ENCODE results near the gene FEV.

Gene FEV

DNA sequence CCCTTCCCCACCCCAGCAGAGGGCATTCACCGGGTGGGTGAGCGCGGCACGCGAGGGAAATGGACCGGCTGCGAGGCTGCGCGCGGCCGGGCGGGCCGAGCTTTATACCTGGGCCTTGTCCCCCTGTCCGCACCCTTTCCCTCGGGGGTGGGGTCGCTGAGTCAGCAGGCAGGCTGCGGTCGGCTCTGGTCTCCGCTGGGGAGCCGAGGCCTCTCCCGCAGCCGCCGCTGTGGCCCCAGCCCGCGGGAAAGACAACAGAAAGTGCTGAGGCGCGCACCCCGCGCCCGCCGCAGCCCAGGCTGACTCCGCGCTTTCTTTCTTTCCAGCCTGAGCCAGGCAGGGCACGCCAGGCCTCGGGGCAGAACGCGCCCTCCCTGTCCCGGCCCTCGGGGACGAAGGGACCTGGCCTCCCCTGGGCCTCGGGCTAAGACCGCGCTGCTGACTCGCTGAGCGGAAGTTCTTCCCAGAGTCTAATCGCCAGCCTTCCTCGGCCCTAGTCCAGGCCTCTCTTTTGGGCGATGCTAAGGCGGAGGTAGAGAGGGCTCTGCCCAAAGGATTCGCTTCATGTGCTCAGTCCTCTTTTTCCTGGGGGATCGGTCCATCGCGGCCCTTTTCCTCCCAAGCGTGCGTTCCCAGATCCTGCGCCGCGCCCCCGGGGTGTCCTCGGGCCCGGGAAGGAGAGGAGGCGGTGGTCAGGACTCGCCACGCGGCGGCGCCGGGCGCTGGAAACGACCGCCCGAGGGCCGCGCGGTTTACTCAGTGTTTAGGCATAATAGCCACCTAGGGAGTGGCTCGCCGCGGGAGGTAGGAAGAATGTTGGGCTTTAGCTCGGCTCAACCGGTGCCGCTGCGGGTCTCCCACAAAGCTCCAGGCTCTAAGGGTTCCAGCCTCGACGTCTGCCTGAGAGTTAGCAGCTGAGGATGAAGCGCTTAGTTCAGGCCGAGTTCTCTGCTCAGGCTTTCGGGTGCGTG is 8.6 kb upstream of the FEV start, which contains the start of gene CRYBA2:
CRYBA2 (minus strand) TSS at position 78 of the 971 bp plus-strand sequence. CDS start 246 bp downstream, outside the sequence.
- DNase-seq (ENCODE audit: low read depth in 1 of 2, low spot score in 1 of 2): no peak

DNA sequence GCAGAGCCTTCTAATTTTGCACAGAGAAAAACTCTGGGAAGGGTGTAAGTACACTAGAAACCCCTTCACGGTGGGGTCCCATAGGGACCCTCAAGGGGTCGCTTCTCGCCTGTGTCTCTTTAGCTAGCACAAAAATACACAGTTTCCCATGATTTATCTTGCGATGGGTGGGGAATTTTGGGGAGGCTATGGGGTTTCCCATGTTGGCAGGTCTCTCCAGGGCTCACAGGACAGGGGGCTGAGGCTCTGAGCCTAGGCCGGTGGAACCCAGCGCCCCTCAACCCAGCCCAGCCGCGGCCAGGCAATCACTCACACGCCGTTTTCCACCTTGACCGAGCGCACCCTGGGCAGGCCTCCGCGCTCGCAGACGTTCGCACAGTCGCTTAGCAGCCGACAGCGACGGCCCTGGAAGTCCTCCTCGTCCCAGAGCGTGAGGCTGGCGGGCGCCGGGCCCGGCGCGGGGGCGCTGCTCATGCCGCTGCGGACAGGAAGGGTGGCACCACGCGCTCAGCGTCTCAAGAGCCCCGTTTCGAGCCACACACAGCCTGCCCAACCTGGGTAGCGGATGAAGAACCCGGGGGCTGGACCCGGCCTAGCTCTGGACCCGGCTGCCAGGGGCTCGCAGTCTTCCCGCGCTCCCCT is 7.8 kb upstream of the FEV start:
- no peak for DNase-seq (ENCODE audit: low read depth in 1 of 2, low spot score in 1 of 2)

DNA sequence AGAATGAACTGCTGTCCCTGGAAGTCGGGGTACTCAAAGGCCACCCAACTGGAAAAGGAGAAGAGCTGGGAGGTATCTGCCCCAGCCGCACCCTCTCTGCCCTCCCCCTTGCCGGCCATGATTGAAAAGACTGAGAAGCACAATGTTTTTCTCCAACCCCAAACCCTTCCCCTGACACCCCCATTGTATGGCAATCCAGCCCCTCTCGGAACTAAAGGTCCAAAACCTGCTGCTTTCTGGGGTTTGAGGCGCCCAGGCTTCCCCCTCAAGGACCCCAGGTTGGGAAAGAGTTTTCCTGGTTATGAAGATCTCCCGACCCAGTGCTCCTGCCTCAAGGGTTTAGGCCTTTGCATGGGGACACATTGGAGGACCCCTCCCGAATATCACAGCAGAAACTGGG is 7.2 kb upstream of the FEV start:
- no peak for DNase-seq (ENCODE audit: low read depth in 1 of 2, low spot score in 1 of 2)

DNA sequence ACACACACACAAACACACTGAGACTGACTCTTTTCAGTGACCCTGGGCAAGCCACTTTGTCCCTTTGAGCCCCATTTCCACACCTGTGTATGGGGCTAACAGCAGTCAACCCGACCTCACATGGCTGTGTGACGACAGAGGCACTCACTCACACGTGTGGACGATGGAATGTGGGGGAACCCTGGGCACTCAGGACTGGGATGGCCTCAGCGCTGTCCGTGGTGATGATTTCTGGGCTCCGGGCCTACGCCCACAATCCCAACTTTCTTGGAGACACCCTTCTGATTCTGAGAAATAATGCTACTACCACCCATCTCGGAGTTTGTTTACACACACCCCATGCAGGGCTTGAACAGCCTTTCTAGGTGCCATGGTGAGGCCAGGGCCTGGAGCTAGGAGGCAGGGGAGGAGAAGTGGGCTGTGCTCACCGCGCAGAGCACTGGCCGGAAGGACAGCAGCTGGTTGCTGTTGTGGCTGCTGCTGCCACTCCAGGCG is 6.7 kb upstream of the FEV start:
- DNase-seq (ENCODE audit: low read depth in 1 of 2, low spot score in 1 of 2): no peak

DNA sequence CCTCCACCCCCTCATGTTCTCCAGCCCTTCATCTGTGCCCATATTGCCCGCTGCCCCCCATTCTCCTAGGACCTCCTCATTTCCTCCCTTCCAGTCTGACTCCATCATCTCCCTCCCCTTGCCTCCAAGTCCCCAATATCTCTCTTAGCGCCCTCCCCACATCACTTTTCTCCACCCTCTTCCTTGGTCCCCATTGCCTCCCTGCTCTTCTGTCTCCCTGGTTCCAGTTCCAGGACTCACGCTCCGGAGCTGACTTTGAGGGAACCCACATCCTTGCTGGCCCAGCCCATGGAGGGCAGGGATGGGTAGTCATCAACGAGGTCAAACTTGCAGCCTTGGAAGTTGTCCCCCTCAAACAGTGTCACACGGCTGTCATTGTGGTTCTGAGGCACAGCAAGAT is 5.6 kb upstream of the FEV start:
- DNase-seq (ENCODE audit: low read depth in 1 of 2, low spot score in 1 of 2): no peak

DNA sequence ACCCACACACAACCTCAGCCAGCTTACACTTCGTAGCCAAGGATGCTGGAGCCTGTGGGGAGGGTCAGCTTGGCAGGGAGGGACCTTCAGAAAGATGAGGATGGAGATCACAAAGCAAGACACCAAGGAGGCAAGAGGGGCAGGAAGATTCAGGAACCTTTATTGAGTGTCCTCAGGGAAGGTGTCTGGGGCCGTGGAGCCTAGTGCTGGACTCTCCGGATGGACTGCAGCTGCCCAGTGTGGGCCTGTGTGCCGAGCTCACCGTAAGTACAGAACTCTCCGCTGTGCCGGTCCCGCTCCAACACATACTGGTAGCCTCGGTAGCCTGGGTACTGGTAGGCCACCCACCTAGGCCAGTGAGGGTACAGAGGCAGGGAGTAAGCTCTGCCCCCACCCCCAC is 5.1 kb upstream of the FEV start:
- no peak for DNase-seq (ENCODE audit: low read depth in 1 of 2, low spot score in 1 of 2)

DNA sequence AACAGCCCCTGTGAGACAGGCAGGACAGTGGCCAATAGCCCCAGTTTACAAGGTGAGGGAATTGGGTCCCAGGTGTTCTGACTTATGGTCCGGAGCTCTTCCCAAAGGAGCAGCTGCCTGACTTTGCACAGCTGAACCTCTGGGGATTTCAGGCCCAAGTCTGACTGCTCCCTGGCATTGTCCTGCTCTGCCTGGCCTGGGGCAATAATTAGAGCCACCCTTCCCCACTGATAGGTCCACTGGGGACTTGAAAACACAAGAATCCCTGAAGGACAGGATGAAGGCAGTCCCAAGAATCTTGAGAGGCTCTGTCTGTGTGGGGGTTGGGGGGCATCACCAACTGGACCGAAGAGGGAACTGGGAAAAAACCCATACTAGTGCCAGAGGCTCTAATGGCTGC is 3.7 kb upstream of the FEV start:
- no peak for DNase-seq (ENCODE audit: low read depth in 1 of 2, low spot score in 1 of 2)

DNA sequence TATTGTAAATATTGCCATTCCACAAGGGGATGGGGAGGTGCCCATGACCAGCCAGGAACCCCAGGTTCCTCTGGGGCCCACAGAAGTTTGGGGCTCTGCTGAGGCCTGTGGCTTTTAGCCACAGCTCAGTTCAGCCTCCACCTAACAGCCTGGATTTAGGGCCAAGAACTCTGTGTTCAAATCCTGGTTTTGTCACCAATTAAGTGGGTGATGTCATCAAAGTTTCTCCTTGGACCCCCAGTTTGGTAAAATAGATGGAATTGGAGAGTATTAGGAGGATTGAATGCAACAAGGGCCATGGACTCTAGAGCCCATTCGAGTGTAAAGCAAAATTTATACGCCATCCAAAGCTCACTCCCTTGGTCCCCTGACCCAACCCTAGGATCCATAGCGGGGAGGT is 3.2 kb upstream of the FEV start:
- no peak for DNase-seq (ENCODE audit: low read depth in 1 of 2, low spot score in 1 of 2)

DNA sequence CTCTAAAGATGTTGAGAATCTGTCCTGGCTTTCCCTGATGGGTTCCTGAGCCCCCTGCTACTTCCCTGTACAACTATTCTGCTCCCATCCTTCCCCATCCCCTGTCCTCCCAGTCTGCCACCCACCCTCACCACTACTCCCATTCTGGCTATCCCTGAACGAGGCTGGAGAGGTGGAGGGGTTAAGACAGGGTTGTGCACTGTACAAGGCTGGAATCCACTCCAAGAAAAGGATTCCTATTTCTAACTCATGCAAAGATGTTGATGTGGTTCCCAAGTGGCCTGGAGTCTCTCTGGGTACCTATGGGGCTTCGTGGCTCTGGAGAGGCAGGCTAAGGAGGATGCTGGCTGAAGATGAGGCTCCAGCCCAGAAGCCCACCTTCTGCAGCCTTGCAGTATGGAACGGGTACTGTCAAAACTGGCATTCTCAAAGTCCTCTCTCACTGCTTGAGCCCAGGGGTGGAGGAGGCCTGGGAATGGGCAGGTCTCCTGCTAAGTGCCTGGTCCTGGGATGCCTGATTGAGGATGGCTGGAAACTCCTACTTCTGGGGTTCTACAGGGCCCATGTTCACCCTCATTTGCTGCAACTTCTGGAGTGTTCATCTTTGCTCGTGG is 1.3 kb upstream of the FEV start:
- DNase-seq (ENCODE audit: low read depth in 1 of 2, low spot score in 1 of 2): no peak

DNA sequence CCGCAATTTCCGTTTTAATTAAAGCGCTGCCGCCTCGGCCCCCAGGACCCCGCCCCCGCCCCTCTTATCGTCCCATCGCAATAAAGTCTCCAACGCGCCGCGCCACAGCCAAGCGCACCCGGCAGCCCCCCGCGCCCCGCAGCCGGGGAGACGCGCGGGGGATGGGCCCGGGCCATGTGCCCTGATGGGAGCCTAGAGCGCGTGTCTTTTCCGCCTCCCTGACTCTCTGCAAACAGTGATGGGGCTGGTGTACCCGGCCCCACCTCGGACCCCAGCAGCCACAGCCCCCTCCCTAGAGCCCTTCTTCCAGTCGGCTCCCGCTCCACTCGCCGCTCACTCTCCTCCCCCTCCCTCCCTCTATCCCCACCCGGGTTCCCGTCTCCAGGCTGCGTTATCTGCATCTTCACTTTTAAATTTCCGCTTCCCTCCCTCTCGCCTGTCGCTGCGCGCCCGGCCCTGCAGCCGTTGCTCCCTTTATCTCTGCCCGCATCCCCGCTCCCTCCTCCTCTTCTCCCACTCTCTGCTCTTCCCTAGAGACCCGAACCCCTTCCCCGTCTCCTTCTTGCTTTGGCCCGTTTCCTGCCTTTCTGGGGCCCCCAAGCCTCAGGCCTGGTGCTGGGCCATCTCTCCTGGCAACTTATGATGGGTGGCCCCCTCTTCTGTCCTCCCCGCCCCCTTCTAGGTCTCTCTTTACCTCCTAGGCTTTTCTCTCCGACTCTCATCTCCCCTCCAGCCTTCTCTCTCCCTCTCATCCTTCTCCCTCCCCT is 524 bp upstream of the FEV start:
- DNase-seq (ENCODE audit: low read depth in 1 of 2, low spot score in 1 of 2): no peak

DNA sequence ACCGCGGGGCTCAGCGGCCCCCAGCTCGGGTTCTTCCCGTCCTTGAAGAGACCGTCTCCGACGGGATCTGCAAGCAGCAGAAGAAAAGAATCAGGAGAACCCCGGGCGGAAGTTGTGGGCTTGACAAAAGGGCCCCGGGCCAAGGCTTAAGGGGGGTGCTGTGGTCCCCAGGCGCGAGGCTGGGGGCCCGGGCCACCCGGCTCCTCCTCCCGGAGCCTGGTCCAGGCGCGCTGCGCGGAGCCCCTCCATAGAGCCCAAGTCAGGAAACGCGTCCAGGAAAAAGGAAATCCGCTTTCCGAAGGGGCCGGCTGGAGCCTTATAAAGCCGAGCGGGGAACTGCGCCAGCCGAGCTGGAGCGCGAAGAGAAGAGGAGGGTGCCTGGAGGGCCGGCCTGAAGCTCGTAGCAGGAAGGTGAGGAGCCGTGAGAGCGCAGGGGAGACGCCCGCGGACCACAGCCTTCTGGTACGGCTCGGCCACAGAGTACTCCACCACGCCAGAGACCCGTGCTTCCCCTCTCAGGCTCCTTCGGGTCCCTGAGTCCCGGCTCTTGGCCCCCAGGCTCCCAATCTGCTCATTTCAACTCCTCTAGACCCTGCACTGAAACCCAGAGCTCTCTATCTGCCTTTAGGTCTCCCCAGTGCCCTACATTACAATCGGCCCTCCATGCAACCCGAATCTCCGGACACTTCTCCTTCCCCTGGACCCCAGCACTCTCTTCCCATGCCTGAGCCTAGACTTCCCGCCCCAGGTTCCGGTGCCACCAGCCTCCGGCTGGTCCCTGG is 554 bp downstream of the FEV start:
- DNase-seq (ENCODE audit: low read depth in 1 of 2, low spot score in 1 of 2): no peak

DNA sequence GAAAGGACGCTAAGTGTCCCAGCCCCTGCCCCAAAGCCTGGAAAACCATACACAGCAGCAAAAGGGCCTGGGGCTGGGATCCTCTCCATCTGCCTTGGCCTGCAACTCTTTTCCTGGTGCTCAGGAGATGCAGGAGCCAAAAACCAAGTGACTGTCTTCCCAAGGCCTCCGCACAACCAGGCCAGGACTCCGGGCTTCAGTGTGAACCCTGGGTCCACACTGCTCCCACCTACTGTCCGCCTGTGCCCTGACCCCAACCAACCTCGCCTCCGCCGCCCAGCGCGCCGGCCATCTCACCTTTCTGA is 1.1 kb downstream of the FEV start:
- DNase-seq (ENCODE audit: low read depth in 1 of 2, low spot score in 1 of 2): no peak

DNA sequence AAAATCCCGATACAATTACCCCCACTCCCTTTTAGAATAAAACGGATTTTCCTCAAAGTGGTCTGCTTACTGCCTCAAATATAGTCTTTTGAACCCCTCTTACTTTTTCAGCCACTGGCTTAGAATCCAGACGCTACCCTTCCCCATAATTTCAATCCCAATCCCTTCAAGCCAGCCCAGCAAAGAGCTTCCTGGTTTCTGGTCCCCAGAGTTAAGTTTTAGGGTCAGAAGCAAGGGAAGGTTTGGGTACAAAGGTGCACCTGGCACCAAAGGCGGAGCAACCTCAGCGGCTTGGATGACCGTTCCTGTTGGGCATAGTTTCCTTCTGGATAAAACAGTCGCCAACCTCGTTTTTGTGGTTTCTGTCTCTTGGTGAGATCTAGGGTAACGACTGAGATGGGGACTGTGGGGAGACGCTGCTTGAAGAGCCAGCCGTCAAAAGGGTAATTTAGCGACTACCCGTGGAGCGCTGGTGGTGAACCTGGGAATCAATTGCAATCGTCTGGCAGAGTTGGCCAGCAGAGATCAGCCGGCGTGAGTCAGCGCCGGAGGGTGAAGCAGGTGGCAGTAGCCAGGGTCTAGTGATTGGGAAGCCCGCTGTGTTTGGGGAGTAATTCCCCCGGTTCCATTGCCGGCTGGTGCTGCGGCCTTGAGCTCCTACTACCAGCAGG is 1.6 kb downstream of the FEV start:
- no peak for DNase-seq (ENCODE audit: low read depth in 1 of 2, low spot score in 1 of 2)

DNA sequence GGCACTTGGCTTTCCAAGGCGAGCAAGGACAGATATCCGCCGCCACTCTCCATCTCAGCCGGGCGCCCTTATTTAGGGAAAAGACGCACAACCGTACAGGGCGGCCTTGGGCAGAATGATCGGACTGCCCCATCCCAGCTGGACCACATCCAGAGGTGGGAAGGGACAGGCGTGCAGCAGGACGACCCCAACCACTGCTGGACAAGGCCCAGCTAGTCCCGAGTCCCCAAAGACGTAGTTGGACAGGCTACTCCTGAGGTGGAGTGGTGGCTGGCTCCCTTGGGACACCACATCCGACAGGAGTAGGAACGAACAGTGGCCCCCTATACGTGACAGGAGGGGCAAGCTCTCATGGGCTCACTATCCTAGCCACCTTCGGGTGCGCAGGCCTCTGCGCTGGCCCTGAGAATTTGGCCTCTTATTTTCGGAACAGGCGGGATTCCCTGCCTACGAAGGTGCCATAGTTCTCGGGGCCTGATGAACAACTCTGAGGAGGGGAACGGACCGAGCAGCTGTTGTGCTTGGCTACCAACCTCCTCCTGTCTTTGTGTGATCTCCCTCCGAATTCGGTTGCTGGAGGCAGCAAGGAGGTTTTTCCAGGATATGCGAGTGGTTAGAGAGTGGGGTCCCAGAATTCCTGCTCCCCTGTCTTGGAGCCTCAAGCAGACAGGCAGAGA is 2.3 kb downstream of the FEV start:
- no peak for DNase-seq (ENCODE audit: low read depth in 1 of 2, low spot score in 1 of 2)

DNA sequence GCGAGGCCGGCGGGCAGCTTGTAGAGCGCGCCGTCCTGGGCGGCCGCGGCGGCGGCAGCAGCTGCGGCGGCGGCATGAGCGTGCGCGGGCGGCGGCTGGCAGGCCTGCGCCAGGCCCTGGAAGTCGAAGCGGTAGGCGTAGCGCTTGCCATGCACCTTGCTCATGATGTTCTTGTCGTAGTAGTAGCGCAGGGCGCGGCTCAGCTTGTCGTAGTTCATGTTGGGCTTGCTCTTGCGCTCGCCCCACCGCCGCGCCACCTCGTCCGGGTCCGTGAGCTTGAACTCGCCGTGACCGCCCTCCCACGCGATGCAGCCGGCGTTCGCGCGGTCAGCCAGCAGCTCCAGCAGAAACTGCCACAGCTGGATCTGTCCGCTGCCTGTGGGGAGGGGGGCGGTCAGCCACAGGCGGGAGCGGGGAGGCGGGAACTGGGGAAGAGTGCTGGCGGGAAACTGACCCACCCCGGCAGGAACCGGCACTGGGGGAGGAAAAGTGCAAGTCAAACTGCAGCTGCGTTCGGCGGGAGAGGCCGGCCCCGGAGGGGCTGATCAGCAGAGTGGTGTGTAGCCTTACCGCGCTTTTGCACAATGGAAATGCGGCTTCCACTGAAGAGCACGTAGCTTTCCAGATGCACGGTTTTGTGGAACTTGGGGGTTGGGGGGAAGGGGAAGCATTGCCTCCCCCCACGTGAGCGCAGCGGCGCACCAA is 3.0 kb downstream of the FEV start:
- DNase-seq (ENCODE audit: low read depth in 1 of 2, low spot score in 1 of 2): no peak

DNA sequence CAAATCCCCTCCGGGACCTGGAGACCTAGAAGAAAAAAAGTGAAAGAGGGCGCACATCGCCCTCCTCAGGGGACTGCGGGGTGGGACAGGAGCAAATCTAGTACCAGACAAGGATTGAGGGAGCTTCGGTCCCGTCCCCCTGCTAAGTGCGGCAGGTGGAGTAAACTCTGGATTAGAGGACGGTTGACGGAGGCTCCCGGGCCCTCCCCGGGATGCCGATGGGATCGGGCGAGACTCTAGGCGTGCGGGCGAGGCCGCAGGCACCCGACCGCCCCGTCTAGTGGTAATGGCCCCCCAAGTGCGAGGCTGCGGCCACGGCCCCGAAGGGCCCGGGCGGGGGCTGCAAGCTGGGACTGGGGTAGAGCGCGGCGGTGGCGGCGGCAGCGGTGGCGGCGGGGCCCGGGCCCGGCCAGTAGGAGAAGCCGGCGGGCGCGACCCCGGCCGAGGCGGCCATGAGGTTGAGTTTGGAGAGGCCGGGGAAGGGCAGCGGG is 3.5 kb downstream of the FEV start:
- no peak for DNase-seq (ENCODE audit: low read depth in 1 of 2, low spot score in 1 of 2)

DNA sequence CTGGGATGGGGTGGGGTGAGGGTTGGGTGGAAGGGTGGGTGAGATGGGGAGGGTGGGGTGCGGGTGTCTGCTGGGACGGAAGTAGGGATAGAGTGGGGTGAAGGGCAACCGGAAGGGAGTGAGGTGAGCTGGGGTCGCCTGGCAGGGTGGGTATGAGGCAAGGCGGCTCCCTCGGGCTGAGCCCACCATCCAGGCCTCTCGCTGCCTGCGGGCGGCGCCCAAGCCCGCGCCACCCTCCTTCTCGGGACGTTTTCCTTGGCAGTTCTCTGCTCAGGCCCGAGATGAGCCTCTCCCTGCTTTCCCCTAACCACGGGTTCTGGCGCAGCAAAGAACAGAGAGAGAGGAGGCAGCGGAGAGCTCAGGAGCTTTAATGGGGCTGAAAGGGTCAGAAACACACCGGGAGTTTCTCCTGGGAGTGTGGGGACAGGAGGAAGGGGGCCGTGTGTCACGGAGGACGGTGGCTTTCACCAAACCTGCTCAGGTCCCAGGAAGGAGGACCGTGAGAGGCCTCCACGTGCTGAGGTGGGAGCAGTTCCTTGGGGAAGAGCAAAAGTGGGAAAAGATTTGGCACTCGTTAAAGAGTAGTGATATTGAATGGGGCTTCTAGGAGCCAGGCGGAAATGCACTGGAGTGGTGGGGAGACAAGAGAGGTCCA is 4.1 kb downstream of the FEV start:
- DNase-seq (ENCODE audit: low read depth in 1 of 2, low spot score in 1 of 2): no peak
